Measurements from ENCODE around the gene GATAD2A.

GATAD2A gene

DNA sequence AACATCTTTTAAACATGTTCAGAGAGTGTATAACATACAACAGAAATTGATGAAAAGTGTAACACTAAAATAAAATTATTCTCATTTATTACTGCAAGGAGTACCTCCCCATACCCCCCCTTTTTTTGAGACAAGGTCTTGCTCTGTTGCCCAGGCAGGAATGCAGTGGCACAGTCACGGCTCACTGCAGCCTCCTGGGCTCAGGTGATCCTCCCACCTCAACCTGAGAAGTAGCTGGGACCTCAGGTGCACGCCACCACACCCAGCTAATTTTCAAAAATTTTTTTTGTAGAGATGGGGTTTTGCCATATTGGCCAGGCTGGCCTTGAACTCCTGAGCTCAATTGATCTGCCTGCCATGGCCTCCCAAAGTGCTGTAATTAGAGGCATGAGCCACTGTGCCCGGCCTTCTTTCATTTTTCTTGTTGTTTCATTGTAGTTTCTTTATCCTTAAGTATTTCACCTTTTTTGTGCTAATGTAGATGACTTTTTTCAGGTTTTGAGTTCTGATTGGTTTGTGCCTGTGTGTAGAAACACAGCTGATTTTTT, 28.3 kb downstream of the GATAD2A start:
- DNase-seq: no peak
- ATAC-seq (ENCODE audit: insufficient read depth, low read depth): no peak
- TF ChIP-seq, protein P1, sequence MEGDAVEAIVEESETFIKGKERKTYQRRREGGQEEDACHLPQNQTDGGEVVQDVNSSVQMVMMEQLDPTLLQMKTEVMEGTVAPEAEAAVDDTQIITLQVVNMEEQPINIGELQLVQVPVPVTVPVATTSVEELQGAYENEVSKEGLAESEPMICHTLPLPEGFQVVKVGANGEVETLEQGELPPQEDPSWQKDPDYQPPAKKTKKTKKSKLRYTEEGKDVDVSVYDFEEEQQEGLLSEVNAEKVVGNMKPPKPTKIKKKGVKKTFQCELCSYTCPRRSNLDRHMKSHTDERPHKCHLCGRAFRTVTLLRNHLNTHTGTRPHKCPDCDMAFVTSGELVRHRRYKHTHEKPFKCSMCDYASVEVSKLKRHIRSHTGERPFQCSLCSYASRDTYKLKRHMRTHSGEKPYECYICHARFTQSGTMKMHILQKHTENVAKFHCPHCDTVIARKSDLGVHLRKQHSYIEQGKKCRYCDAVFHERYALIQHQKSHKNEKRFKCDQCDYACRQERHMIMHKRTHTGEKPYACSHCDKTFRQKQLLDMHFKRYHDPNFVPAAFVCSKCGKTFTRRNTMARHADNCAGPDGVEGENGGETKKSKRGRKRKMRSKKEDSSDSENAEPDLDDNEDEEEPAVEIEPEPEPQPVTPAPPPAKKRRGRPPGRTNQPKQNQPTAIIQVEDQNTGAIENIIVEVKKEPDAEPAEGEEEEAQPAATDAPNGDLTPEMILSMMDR (IDR thresholded peaks at IDR 0.05; ENCODE audit: borderline replicate concordance, extremely low read depth, low read length, poor library complexity, severe bottlenecking): no peak
- no peak for TF ChIP-seq EZH2 (IDR thresholded peaks at IDR 0.05; ENCODE audit: borderline replicate concordance, low read depth, low read length, severe bottlenecking)
- Histone ChIP-seq H3K36me3 (ENCODE audit: insufficient read depth, low read length) (peaks cover 53% of the 10 kb centered on the region), H3K9me3 (ENCODE audit: insufficient read depth, low read length, severe bottlenecking) (no peaks in the 10 kb centered on the region), H3K9ac (ENCODE audit: low read depth, low read length) (no peak overlapping the region), H3K27me3 (ENCODE audit: insufficient read depth, low read length, poor library complexity) (no peaks in the 10 kb centered on the region), H3K4me1 (ENCODE audit: insufficient read depth, low read length) (no peaks in the 10 kb centered on the region), H3K4me3 (ENCODE audit: low read depth in 1 of 2, low read length in 2 of 2) (no peak overlapping the region), H4K20me1 (ENCODE audit: insufficient read depth, low read length) (peaks cover 97% of the 10 kb centered on the region), H3K4me2 (ENCODE audit: insufficient read depth, low read length) (no peak overlapping the region), H3K27ac (ENCODE audit: low read length) (no peak overlapping the region), H2AFZ (ENCODE audit: low read depth, low read length) (no peak overlapping the region), H3K79me2 (ENCODE audit: insufficient read depth, low read length) (peaks cover 100% of the 10 kb centered on the region)

DNA sequence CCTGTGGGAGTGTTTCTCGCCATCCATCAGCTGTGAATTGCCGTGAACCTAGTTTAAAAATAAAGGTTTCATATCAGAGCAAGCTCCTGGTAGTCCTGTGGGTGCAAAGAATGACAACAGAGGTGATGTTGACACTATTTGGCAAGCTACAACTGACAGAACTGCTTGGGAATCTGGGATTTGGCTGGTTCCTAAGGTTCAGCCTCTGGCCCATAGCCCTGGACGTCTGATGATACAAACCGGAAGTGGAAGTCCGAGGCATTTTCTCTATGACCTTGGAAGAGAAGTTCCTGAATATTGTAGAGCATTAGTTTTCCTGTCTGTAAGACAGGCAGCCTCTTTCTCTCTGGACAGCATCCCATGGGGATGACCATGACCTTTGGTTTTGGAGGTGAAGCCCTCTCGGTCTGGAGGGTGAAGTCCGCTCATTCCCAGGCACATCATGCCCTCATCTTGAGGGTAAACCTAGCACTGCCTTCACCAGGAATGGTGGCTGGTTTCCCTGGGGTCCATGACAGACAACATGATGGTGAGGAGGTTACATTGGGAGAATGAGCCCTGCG, 29.1 kb downstream of the GATAD2A start:
- Histone ChIP-seq H3K4me1 (ENCODE audit: insufficient read depth, low read length) (no peaks in the 10 kb centered on the region), H3K79me2 (ENCODE audit: insufficient read depth, low read length) (peaks cover 100% of the 10 kb centered on the region), H4K20me1 (ENCODE audit: insufficient read depth, low read length) (peaks cover 97% of the 10 kb centered on the region), H3K4me2 (ENCODE audit: insufficient read depth, low read length) (no peak overlapping the region), H3K9me3 (ENCODE audit: insufficient read depth, low read length, severe bottlenecking) (no peaks in the 10 kb centered on the region), H3K36me3 (ENCODE audit: insufficient read depth, low read length) (peaks cover 54% of the 10 kb centered on the region), H3K4me3 (ENCODE audit: low read depth in 1 of 2, low read length in 2 of 2) (no peak overlapping the region), H3K27me3 (ENCODE audit: insufficient read depth, low read length, poor library complexity) (no peaks in the 10 kb centered on the region), H3K27ac (ENCODE audit: low read length) (no peak overlapping the region), H2AFZ (ENCODE audit: low read depth, low read length) (no peak overlapping the region), H3K9ac (ENCODE audit: low read depth, low read length) (no peak overlapping the region)
- TF ChIP-seq, protein P1 (IDR thresholded peaks at IDR 0.05; ENCODE audit: borderline replicate concordance, extremely low read depth, low read length, poor library complexity, severe bottlenecking): no peak
- no peak for TF ChIP-seq EZH2 (IDR thresholded peaks at IDR 0.05; ENCODE audit: borderline replicate concordance, low read depth, low read length, severe bottlenecking)
- ATAC-seq (ENCODE audit: insufficient read depth, low read depth) (no peak), DNase-seq (no peak)

DNA sequence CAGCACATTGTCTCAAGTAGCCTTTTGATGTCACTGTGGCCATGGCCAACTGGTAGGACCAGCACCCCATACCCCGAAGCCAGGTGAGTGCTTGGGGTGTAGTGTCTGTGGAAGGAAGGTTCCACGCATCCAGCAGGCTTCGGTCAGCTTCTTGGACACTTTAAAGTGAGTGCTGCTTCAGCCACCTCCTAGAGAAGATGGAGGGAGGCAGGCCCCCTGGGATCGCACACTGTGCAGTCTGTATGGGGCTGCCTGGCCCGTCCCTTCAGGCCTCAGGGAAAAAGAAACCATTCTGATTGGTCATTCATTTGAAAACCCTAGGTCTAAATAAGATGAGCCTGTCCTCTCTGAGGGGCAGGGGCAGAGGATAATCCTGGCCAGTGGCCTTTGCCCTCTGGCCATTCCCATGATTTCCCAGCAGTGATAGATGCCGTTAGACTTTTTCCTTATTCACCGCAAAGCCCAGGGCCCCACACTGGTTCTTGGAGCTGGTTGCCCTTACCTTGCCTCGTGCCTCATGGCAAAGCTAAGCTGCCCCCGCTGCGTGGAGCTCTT, 30.7 kb downstream of the GATAD2A start:
- H3K36me3 ChIP-seq (ENCODE audit: insufficient read depth, low read length): peaks cover 39% of the 10 kb centered on the region
- H3K9ac ChIP-seq (ENCODE audit: low read depth, low read length): no peak overlapping the region
- no peaks in the 10 kb centered on the region for H3K9me3 ChIP-seq (ENCODE audit: insufficient read depth, low read length, severe bottlenecking)
- ATAC-seq (ENCODE audit: insufficient read depth, low read depth): no peak
- H4K20me1 ChIP-seq (ENCODE audit: insufficient read depth, low read length): peaks cover 91% of the 10 kb centered on the region
- TF ChIP-seq EZH2 (IDR thresholded peaks at IDR 0.05; ENCODE audit: borderline replicate concordance, low read depth, low read length, severe bottlenecking): no peak
- TF ChIP-seq, protein P1 (IDR thresholded peaks at IDR 0.05; ENCODE audit: borderline replicate concordance, extremely low read depth, low read length, poor library complexity, severe bottlenecking): no peak
- peaks cover 99% of the 10 kb centered on the region for H3K79me2 ChIP-seq (ENCODE audit: insufficient read depth, low read length)
- no peaks in the 10 kb centered on the region for H3K27me3 ChIP-seq (ENCODE audit: insufficient read depth, low read length, poor library complexity)
- H3K27ac ChIP-seq (ENCODE audit: low read length): no peak overlapping the region
- H2AFZ ChIP-seq (ENCODE audit: low read depth, low read length): no peak overlapping the region
- no peak overlapping the region for H3K4me3 ChIP-seq (ENCODE audit: low read depth in 1 of 2, low read length in 2 of 2)
- no peak for DNase-seq
- H3K4me1 ChIP-seq (ENCODE audit: insufficient read depth, low read length): no peaks in the 10 kb centered on the region
- H3K4me2 ChIP-seq (ENCODE audit: insufficient read depth, low read length): no peak overlapping the region

All from DND-41 (cell line).